NOMO-1 treated with DMSO at 0.1 percent for 48 hours (cell line): Measurements from ENCODE around the gene TTC16.
A peak's percentile ranks its signal among the peaks of the same experiment; 100 is the strongest.

Source experiments
- DNase-seq: peaks from one replicate; lab custom pipeline; 2025; ENCODE audit not compliant: unreplicated experiment; lab: John Stamatoyannopoulos, UW

The TTC16 gene

GRCh38 chr9:127717766-127718165 lies 1.9 kb downstream of the TTC16 start:
- no peak for DNase-seq

GRCh38 chr9:127720031-127720864 lies 4.4 kb downstream of the TTC16 start:
- DNase-seq, result no peak

GRCh38 chr9:127720865-127721227 lies 5.0 kb downstream of the TTC16 start:
- no peak for DNase-seq

- DNase-seq, result no peak
Observed at GRCh38 chr9:127721391-127721821, 5.5 kb downstream of the TTC16 start.

- no peak for DNase-seq
Observed at GRCh38 chr9:127722055-127722745, 6.3 kb downstream of the TTC16 start.

GRCh38 chr9:127723013-127723412 lies 7.1 kb downstream of the TTC16 start:
- no peak for DNase-seq

- no peak for DNase-seq
Observed at GRCh38 chr9:127723444-127723843, 7.6 kb downstream of the TTC16 start.

GRCh38 chr9:127724012-127724411 lies 8.1 kb downstream of the TTC16 start:
- DNase-seq, result no peak

- no peak for DNase-seq
Observed at GRCh38 chr9:127726871-127727270, 11.0 kb downstream of the TTC16 start.

- no peak for DNase-seq
Observed at GRCh38 chr9:127728808-127729207, 12.9 kb downstream of the TTC16 start.

GRCh38 chr9:127729522-127730256 lies 13.8 kb downstream of the TTC16 start:
- DNase-seq, result no peak

- no peak for DNase-seq
Observed at GRCh38 chr9:127730262-127730661, 14.4 kb downstream of the TTC16 start.

GRCh38 chr9:127730799-127731410 lies 15.0 kb downstream of the TTC16 start:
- no peak for DNase-seq

GRCh38 chr9:127731938-127732337 lies 16.1 kb downstream of the TTC16 start:
- no peak for DNase-seq

GRCh38 chr9:127732444-127732843 lies 16.6 kb downstream of the TTC16 start:
- DNase-seq, result no peak

- peak; percentile 39 for DNase-seq
Observed at GRCh38 chr9:127733614-127734013, 17.7 kb downstream of the TTC16 start.

- DNase-seq, result no peak
Observed at GRCh38 chr9:127734247-127734746, 18.4 kb downstream of the TTC16 start.

GRCh38 chr9:127734747-127735529 lies 19.1 kb downstream of the TTC16 start, which contains the start of gene TOR2A:
TOR2A (minus strand) TSS chr9:127735294; CDS start chr9:127735270, 24 bp downstream.
- DNase-seq, result peak; percentile 98

GRCh38 chr9:127735530-127736185 lies 19.8 kb downstream of the TTC16 start:
- DNase-seq, result no peak

- DNase-seq, result no peak
Observed at GRCh38 chr9:127738666-127739065, 22.8 kb downstream of the TTC16 start.
